ENCODE data around the gene IPCEF1. TPM values are rescaled to one million over a fixed set of nuclear protein-coding genes. Genes with fewer than 3 reads are reported as not detected.

IPCEF1 gene
- total RNA-seq, 2 donors from 2014 or later, result 0.90 to 1.2 TPM

DNA sequence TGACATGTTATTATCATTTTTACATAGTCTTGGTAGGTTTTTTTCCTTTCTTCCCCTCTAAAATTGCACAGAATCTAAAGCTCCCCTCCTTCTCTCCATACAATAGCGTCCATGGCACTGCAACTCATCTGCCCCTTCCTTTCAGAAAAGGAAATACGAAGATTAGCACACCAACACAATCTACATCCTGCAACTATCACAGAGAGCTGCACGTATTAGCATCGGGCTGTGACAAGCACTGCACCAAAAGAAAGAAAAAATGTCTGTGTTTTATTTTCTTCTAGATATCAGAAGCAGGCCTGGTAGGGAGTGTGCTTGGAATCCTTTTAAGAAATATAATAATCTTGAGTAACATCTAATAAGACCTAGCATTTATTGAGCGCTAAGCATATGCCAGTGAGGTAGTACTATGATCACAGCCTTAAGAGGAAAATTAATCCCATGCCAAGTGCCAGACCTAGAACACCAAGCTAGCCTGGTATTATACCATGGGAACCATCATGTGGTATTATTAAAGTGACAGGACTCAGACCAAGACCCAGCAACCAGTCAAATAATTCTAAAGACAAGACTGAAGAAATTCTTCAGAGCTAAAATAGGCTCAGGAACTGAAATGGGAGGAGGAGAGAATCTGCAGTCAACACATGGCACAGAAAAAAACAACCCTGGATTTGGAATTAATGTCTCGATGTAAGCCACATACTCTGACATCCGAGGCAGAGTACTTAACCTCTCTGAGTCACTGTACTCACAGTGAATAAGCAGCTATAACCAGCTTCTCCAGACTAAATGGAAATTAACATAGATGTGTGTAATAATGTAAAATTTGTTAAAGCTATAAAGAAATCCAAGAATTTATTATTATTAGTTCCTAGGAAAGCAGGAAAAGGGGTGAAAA lies 124.3 kb downstream of the IPCEF1 start:
- H3K4me3 ChIP-seq, result no peak overlapping the region
- H3K9ac ChIP-seq (ENCODE audit: low read depth in 2 of 2, low read length in 2 of 2), result no peak overlapping the region
- no peak for DNase-seq
- no peaks in the 10 kb centered on the region for H3K9me3 ChIP-seq
- intact Hi-C loops (cut with DNase I), result no loop called here
- no peaks in the 10 kb centered on the region for H3K4me1 ChIP-seq
- H3K27ac ChIP-seq, result no peak overlapping the region
- TF ChIP-seq, protein P1, sequence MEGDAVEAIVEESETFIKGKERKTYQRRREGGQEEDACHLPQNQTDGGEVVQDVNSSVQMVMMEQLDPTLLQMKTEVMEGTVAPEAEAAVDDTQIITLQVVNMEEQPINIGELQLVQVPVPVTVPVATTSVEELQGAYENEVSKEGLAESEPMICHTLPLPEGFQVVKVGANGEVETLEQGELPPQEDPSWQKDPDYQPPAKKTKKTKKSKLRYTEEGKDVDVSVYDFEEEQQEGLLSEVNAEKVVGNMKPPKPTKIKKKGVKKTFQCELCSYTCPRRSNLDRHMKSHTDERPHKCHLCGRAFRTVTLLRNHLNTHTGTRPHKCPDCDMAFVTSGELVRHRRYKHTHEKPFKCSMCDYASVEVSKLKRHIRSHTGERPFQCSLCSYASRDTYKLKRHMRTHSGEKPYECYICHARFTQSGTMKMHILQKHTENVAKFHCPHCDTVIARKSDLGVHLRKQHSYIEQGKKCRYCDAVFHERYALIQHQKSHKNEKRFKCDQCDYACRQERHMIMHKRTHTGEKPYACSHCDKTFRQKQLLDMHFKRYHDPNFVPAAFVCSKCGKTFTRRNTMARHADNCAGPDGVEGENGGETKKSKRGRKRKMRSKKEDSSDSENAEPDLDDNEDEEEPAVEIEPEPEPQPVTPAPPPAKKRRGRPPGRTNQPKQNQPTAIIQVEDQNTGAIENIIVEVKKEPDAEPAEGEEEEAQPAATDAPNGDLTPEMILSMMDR (IDR thresholded peaks at IDR 0.05), result no peak
- no peaks in the 10 kb centered on the region for H3K36me3 ChIP-seq
- H3K27me3 ChIP-seq, result no peaks in the 10 kb centered on the region

DNA sequence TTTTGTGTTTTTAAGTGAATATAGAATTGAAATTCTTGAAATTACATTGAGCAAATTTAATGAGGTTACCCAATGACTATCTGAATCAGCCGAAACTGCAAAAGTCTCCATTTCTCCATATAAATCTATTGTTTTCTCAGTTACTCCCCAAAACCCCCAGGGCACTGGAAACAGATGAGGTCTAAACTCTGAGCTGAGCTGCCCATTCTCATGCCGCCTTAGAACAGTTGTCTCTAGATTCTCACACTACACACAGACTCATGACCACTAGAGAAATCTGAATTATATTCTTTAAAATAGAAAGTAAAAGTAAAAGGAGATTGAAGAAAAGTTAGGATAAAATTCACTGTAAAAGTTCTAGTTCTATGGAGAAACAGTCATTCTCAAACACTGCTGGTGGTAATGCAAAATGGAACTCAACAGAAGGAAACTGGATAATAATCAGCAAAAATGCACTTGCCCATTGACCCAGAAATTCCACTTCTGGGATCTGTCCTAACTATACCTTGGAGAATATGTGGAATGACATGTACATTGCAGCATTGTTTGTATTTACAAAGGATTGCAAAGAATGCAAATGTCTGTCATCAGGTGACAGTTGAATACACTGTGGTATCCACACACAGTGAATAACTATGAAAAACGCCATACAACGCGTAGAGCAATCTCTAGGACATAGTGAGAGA lies 125.5 kb downstream of the IPCEF1 start:
- Histone ChIP-seq H3K4me1 (no peaks in the 10 kb centered on the region), H3K4me3 (no peak overlapping the region), H3K27me3 (no peaks in the 10 kb centered on the region), H3K9ac (ENCODE audit: low read depth in 2 of 2, low read length in 2 of 2) (no peak overlapping the region), H3K9me3 (no peaks in the 10 kb centered on the region), H3K27ac (no peak overlapping the region), H3K36me3 (no peaks in the 10 kb centered on the region)
- TF ChIP-seq, protein P1 (IDR thresholded peaks at IDR 0.05), result no peak
- no peak for DNase-seq
- intact Hi-C loops (cut with DNase I), result no loop called here

DNA sequence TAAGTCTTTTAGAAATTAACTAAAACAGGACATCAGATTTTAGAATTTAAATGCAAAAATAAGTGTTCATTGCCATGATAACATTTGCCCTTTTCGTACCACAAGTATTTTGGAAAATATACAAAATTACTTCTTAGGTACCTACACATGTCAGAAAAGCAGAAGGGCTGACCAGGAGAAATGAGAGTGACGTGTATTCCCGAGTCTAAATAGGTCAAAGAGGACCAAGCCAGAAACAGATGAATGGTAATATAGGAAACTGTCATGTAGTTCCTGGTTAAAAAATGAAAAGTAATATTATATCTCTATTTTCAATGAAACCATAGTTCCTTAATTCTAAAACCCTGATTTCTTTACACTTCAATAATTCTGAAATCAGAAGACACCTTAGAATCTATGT lies 126.2 kb downstream of the IPCEF1 start:
- Histone ChIP-seq H3K4me1 (no peaks in the 10 kb centered on the region), H3K36me3 (no peaks in the 10 kb centered on the region), H3K27ac (no peak overlapping the region), H3K4me3 (no peak overlapping the region), H3K27me3 (no peaks in the 10 kb centered on the region), H3K9ac (ENCODE audit: low read depth in 2 of 2, low read length in 2 of 2) (no peak overlapping the region), H3K9me3 (no peaks in the 10 kb centered on the region)
- TF ChIP-seq, protein P1 (IDR thresholded peaks at IDR 0.05), result no peak
- DNase-seq, result no peak
- intact Hi-C loops (cut with DNase I), result no loop called here

DNA sequence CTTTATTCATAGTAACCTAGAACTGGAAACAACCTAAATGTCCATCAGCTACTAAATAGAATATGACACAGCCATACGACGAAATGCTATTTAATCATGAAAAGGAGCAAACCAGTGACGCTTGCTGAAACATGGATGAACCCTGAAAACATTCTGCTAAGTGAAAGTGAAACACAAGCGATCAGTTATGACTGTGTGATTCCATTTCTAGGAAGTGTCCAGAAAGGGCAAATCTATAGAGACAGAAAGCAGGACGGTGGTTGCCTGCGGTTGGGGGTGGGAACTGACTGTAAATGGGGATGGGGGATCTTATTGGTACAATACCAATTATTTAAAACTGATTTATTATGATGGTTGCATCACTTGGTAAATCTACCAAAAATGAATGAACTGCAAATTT lies 126.8 kb downstream of the IPCEF1 start:
- Histone ChIP-seq H3K9ac (ENCODE audit: low read depth in 2 of 2, low read length in 2 of 2) (no peak overlapping the region), H3K4me1 (no peaks in the 10 kb centered on the region), H3K4me3 (no peak overlapping the region), H3K27me3 (no peaks in the 10 kb centered on the region), H3K27ac (no peak overlapping the region), H3K36me3 (no peaks in the 10 kb centered on the region), H3K9me3 (no peaks in the 10 kb centered on the region)
- intact Hi-C loops (cut with DNase I), result no loop called here
- DNase-seq, result no peak
- TF ChIP-seq, protein P1 (IDR thresholded peaks at IDR 0.05), result no peak

DNA sequence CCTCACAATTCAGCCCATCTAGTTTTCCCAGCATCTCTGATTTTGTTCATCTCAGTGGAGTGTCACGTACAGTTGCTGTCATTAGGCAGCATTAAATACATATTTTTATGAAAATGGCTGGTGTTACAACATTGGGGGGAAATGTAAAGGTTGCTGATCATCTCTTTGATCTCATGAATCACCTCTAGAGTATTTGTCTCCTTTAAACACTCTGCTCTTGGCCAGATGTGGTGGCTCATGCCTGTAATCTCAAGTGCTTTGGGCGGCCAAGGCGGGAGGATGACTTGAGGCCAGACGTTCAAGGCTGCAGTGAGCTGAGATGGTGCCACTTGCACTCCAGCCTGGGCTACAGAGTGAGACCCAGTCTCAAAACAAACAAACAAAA lies 128.1 kb downstream of the IPCEF1 start:
- no peak overlapping the region for H3K27ac ChIP-seq
- no peaks in the 10 kb centered on the region for H3K27me3 ChIP-seq
- H3K4me3 ChIP-seq, result no peak overlapping the region
- H3K4me1 ChIP-seq, result no peaks in the 10 kb centered on the region
- TF ChIP-seq, protein P1 (IDR thresholded peaks at IDR 0.05), result no peak
- DNase-seq, result no peak
- H3K9ac ChIP-seq (ENCODE audit: low read depth in 2 of 2, low read length in 2 of 2), result no peak overlapping the region
- no peaks in the 10 kb centered on the region for H3K9me3 ChIP-seq
- intact Hi-C loops (cut with DNase I), result no loop called here
- no peaks in the 10 kb centered on the region for H3K36me3 ChIP-seq

All from colonic mucosa (tissue), 4 donors.